ENCODE data around the gene NOS1.

NOS1 gene

GRCh38 chr12:117162633-117163032 is 198.8 kb downstream of the NOS1 start:
- Histone ChIP-seq H3K36me3 (ENCODE audit: insufficient read depth, low read depth, low read length) (peaks cover 100% of the 10 kb centered on the region), H3K4me3 (ENCODE audit: low read length) (no peak overlapping the region), H3K9me3 (ENCODE audit: insufficient read depth, low read depth, low read length) (no peaks in the 10 kb centered on the region), H3K4me1 (ENCODE audit: insufficient read depth, low read length) (no peaks in the 10 kb centered on the region), H3K27me3 (ENCODE audit: insufficient read depth, low read length) (no peaks in the 10 kb centered on the region), H3K27ac (ENCODE audit: low read length) (no peak overlapping the region), H3K9ac (ENCODE audit: low read depth, low read length) (no peak overlapping the region)

GRCh38 chr12:117162167-117162539 is 199.3 kb downstream of the NOS1 start:
- Histone ChIP-seq H3K4me3 (ENCODE audit: low read length) (no peak overlapping the region), H3K36me3 (ENCODE audit: insufficient read depth, low read depth, low read length) (peaks cover 100% of the 10 kb centered on the region), H3K4me1 (ENCODE audit: insufficient read depth, low read length) (no peaks in the 10 kb centered on the region), H3K9me3 (ENCODE audit: insufficient read depth, low read depth, low read length) (no peaks in the 10 kb centered on the region), H3K27ac (ENCODE audit: low read length) (no peak overlapping the region), H3K9ac (ENCODE audit: low read depth, low read length) (no peak overlapping the region), H3K27me3 (ENCODE audit: insufficient read depth, low read length) (no peaks in the 10 kb centered on the region)

GRCh38 chr12:117161460-117162166 is 199.8 kb downstream of the NOS1 start:
- Histone ChIP-seq H3K36me3 (ENCODE audit: insufficient read depth, low read depth, low read length) (peaks cover 99% of the 10 kb centered on the region), H3K27me3 (ENCODE audit: insufficient read depth, low read length) (no peaks in the 10 kb centered on the region), H3K4me3 (ENCODE audit: low read length) (no peak overlapping the region), H3K9me3 (ENCODE audit: insufficient read depth, low read depth, low read length) (no peaks in the 10 kb centered on the region), H3K4me1 (ENCODE audit: insufficient read depth, low read length) (no peaks in the 10 kb centered on the region), H3K9ac (ENCODE audit: low read depth, low read length) (no peak overlapping the region), H3K27ac (ENCODE audit: low read length) (no peak overlapping the region)

- Histone ChIP-seq H3K27me3 (ENCODE audit: insufficient read depth, low read length) (no peaks in the 10 kb centered on the region), H3K4me1 (ENCODE audit: insufficient read depth, low read length) (no peaks in the 10 kb centered on the region), H3K36me3 (ENCODE audit: insufficient read depth, low read depth, low read length) (peaks cover 96% of the 10 kb centered on the region), H3K4me3 (ENCODE audit: low read length) (no peak overlapping the region), H3K27ac (ENCODE audit: low read length) (no peak overlapping the region), H3K9ac (ENCODE audit: low read depth, low read length) (no peak overlapping the region), H3K9me3 (ENCODE audit: insufficient read depth, low read depth, low read length) (no peaks in the 10 kb centered on the region)
Measured at GRCh38 chr12:117159674-117160073, 201.8 kb downstream of the NOS1 start.

GRCh38 chr12:117158911-117159553 is 202.4 kb downstream of the NOS1 start:
- H3K27ac ChIP-seq (ENCODE audit: low read length): no peak overlapping the region
- H3K36me3 ChIP-seq (ENCODE audit: insufficient read depth, low read depth, low read length): peaks cover 96% of the 10 kb centered on the region
- H3K9ac ChIP-seq (ENCODE audit: low read depth, low read length): no peak overlapping the region
- no peaks in the 10 kb centered on the region for H3K9me3 ChIP-seq (ENCODE audit: insufficient read depth, low read depth, low read length)
- H3K4me1 ChIP-seq (ENCODE audit: insufficient read depth, low read length): no peaks in the 10 kb centered on the region
- no peak overlapping the region for H3K4me3 ChIP-seq (ENCODE audit: low read length)
- H3K27me3 ChIP-seq (ENCODE audit: insufficient read depth, low read length): no peaks in the 10 kb centered on the region
